Cardiac muscle cell (in vitro differentiated cells and primary cell): ENCODE data around the gene PITPNB. TPM values are rescaled to one million over a fixed set of nuclear protein-coding genes. Genes with fewer than 3 reads are reported as not detected.

ENCODE experiments used
- DNase-seq, 2 donors: peaks; one replicate each; pipeline versions ENCODE4 v3.0.0 to v3.0.0-alpha.2; 2010 to 2017; ENCODE audit warnings: low read depth in 1 of 2, low spot score in 1 of 2
- H3K27ac ChIP-seq: fragments of 200-600 bp; sonication (generic); 2 replicates; pipeline ENCODE4 v1.5.1; 2016
- H3K27me3 ChIP-seq: fragments of 200-600 bp; sonication (generic); 2 replicates; pipeline ENCODE4 v1.6.0; 2016; ENCODE audit warnings: control low read depth
- H3K36me3 ChIP-seq: fragments of 200-600 bp; sonication (generic); 2 replicates; pipeline ENCODE4 v1.5.1; 2016; ENCODE audit warnings: control low read depth
- H3K4me1 ChIP-seq: fragments of 200-600 bp; sonication (generic); 2 replicates; pipeline ENCODE4 v1.8.1; 2017; ENCODE audit warnings: low read depth, mild to moderate bottlenecking, mixed run types
- H3K4me3 ChIP-seq: fragments of 200-600 bp; sonication (generic); 2 replicates; pipeline ENCODE4 v1.5.1; 2016; ENCODE audit warnings: mild to moderate bottlenecking
- H3K9me3 ChIP-seq: fragments of 200-600 bp; sonication (generic); 2 replicates; pipeline ENCODE4 v1.5.1; 2017; ENCODE audit warnings: low read depth, mild to moderate bottlenecking, control low read depth
- CTCF ChIP-seq: IDR thresholded peaks from 2 replicates; pipeline ENCODE4 v1.5.1; 2012; ENCODE audit warnings: low read depth, mild to moderate bottlenecking, low read length
- polyA plus RNA-seq: library from polyadenylated mRNA; unstranded; fragments of >200 nt; fragmentation: Nextera tagmentation; extraction: Ambion mirVana; gene quantifications from 2 replicates; pipeline ENCODE4 v1.2.1, GENCODE V29; 2016
- total RNA-seq: library from RNA; depleted of rRNA; stranded (reverse); fragments of >200 nt; gene quantifications from 2 replicates; pipeline ENCODE4 v1.2.3, GENCODE V29; 2016

The PITPNB gene
- total and polyA plus RNA-seq, 2 experiments from 2014 or later, result 73.2 to 131 TPM

GRCh38 chr22:27815826-27816530 lies 103.1 kb downstream of the PITPNB start:
- Histone ChIP-seq H3K36me3 (no peaks in the 10 kb centered on the region), H3K27me3 (no peaks in the 10 kb centered on the region), H3K4me3 (no peak overlapping the region), H3K9me3 (no peaks in the 10 kb centered on the region), H3K4me1 (no peaks in the 10 kb centered on the region), H3K27ac (no peak overlapping the region)
- DNase-seq, result no peak
- TF ChIP-seq CTCF, result no peak

GRCh38 chr22:27814993-27815392 lies 104.1 kb downstream of the PITPNB start:
- no peak for DNase-seq
- Histone ChIP-seq H3K9me3 (no peaks in the 10 kb centered on the region), H3K36me3 (no peaks in the 10 kb centered on the region), H3K27me3 (no peaks in the 10 kb centered on the region), H3K4me3 (no peak overlapping the region), H3K4me1 (no peaks in the 10 kb centered on the region), H3K27ac (no peak overlapping the region)
- no peak for TF ChIP-seq CTCF

GRCh38 chr22:27811778-27812177 lies 107.3 kb downstream of the PITPNB start:
- H3K9me3 ChIP-seq, result no peaks in the 10 kb centered on the region
- H3K4me1 ChIP-seq, result peaks cover 10% of the 10 kb centered on the region
- no peak overlapping the region for H3K27ac ChIP-seq
- no peak for DNase-seq
- TF ChIP-seq CTCF, result no peak
- no peak overlapping the region for H3K4me3 ChIP-seq
- H3K36me3 ChIP-seq, result no peaks in the 10 kb centered on the region
- H3K27me3 ChIP-seq, result no peaks in the 10 kb centered on the region

- H3K9me3 ChIP-seq, result no peaks in the 10 kb centered on the region
- peak in 1 of 2 donors; percentile 69 for DNase-seq
- H3K27ac ChIP-seq, result no peak overlapping the region
- no peaks in the 10 kb centered on the region for H3K27me3 ChIP-seq
- no peak overlapping the region for H3K4me3 ChIP-seq
- no peak for TF ChIP-seq CTCF
- H3K36me3 ChIP-seq, result no peaks in the 10 kb centered on the region
- peaks cover 10% of the 10 kb centered on the region for H3K4me1 ChIP-seq
Observed at GRCh38 chr22:27810609-27811151, 108.4 kb downstream of the PITPNB start.

GRCh38 chr22:27809700-27810608 lies 109.1 kb downstream of the PITPNB start:
- no peak overlapping the region for H3K27ac ChIP-seq
- no peak for TF ChIP-seq CTCF

More at GRCh38 chr22:27809700-27810608, 109.1 kb downstream of the PITPNB start:
- H3K9me3 ChIP-seq, result no peaks in the 10 kb centered on the region
- H3K4me3 ChIP-seq, result no peak overlapping the region
- peaks cover 10% of the 10 kb centered on the region for H3K4me1 ChIP-seq
- no peaks in the 10 kb centered on the region for H3K36me3 ChIP-seq
- no peak for DNase-seq
- no peaks in the 10 kb centered on the region for H3K27me3 ChIP-seq
